ENCODE data around the gene ZNF555. TPM values are rescaled to one million over a fixed set of nuclear protein-coding genes. Genes with fewer than 3 reads are reported as not detected.
A peak's percentile ranks its signal among the peaks of the same experiment; 100 is the strongest.

The ZNF555 gene
- total RNA-seq, 1 donor = 6.2 TPM

DNA sequence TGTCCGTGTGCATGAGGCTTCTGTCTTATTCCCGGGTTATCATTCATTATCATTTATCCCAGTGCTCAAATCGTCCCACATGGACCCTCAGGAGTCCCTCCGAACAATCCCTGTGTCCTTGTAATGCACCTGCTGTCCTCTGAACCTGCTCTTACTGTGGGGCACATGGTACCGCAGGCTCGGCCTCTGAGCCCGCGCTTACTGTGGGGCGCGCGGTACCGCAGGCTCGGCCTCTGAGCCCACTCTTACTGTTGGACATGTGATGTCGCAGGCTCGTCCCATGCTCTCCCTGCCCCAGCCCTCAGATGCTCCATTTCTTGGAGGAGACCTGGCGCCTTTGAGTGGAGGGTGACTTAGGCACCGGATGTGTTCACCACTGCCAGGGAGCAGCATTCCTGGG, 38.4 kb upstream of the ZNF555 start:
- peaks cover 23% of the 10 kb centered on the region for H3K36me3 ChIP-seq (ENCODE audit: insufficient read depth, low read length)
- H3K4me3 ChIP-seq (ENCODE audit: insufficient read depth, low read length) = no peak overlapping the region
- H3K27me3 ChIP-seq (ENCODE audit: insufficient read depth, low read length) = no peaks in the 10 kb centered on the region
- H3K4me2 ChIP-seq (ENCODE audit: insufficient read depth, low read length) = no peak overlapping the region
- H3K9me3 ChIP-seq (ENCODE audit: low read depth, low read length) = no peaks in the 10 kb centered on the region
- no peak overlapping the region for H2AFZ ChIP-seq (ENCODE audit: low read length)
- H3K27ac ChIP-seq (ENCODE audit: low read depth, low read length) = no peak overlapping the region
- H4K20me1 ChIP-seq (ENCODE audit: insufficient read depth, low read length) = peaks cover 4% of the 10 kb centered on the region
- TF ChIP-seq CTCF (IDR thresholded peaks at IDR 0.05; ENCODE audit: extremely low read depth, low read depth, low read length) = no peak
- H3K79me2 ChIP-seq (ENCODE audit: insufficient read depth, low read length) = no peaks in the 10 kb centered on the region
- DNase-seq (ENCODE audit: insufficient read length, low spot score, missing footprints) = peak; percentile 82
- H3K4me1 ChIP-seq (ENCODE audit: insufficient read depth, low read length) = no peaks in the 10 kb centered on the region

GRCh38 chr19:2803486-2804155, 37.7 kb upstream of the ZNF555 start:
- Histone ChIP-seq H3K27ac (ENCODE audit: low read depth, low read length) (no peak overlapping the region), H3K9me3 (ENCODE audit: low read depth, low read length) (no peaks in the 10 kb centered on the region), H3K4me2 (ENCODE audit: insufficient read depth, low read length) (no peak overlapping the region), H3K4me3 (ENCODE audit: insufficient read depth, low read length) (no peak overlapping the region), H2AFZ (ENCODE audit: low read length) (no peak overlapping the region), H3K79me2 (ENCODE audit: insufficient read depth, low read length) (no peaks in the 10 kb centered on the region), H3K4me1 (ENCODE audit: insufficient read depth, low read length) (no peaks in the 10 kb centered on the region), H4K20me1 (ENCODE audit: insufficient read depth, low read length) (peaks cover 1% of the 10 kb centered on the region), H3K27me3 (ENCODE audit: insufficient read depth, low read length) (no peaks in the 10 kb centered on the region), H3K36me3 (ENCODE audit: insufficient read depth, low read length) (peaks cover 21% of the 10 kb centered on the region)
- peak; percentile 86 for DNase-seq (ENCODE audit: insufficient read length, low spot score, missing footprints)
- no peak for TF ChIP-seq CTCF (IDR thresholded peaks at IDR 0.05; ENCODE audit: extremely low read depth, low read depth, low read length)

- DNase-seq (ENCODE audit: insufficient read length, low spot score, missing footprints) = peak; percentile 85
- Histone ChIP-seq H2AFZ (ENCODE audit: low read length) (no peak overlapping the region), H3K27ac (ENCODE audit: low read depth, low read length) (no peak overlapping the region), H3K27me3 (ENCODE audit: insufficient read depth, low read length) (no peaks in the 10 kb centered on the region), H3K36me3 (ENCODE audit: insufficient read depth, low read length) (peaks cover 23% of the 10 kb centered on the region), H3K4me2 (ENCODE audit: insufficient read depth, low read length) (no peak overlapping the region), H3K4me1 (ENCODE audit: insufficient read depth, low read length) (no peaks in the 10 kb centered on the region), H3K9me3 (ENCODE audit: low read depth, low read length) (no peaks in the 10 kb centered on the region), H3K4me3 (ENCODE audit: insufficient read depth, low read length) (no peak overlapping the region), H4K20me1 (ENCODE audit: insufficient read depth, low read length) (no peaks in the 10 kb centered on the region), H3K79me2 (ENCODE audit: insufficient read depth, low read length) (no peaks in the 10 kb centered on the region)
- TF ChIP-seq CTCF (IDR thresholded peaks at IDR 0.05; ENCODE audit: extremely low read depth, low read depth, low read length) = no peak
Measured at GRCh38 chr19:2804156-2805004, 36.9 kb upstream of the ZNF555 start.

- Histone ChIP-seq H4K20me1 (ENCODE audit: insufficient read depth, low read length) (no peaks in the 10 kb centered on the region), H3K36me3 (ENCODE audit: insufficient read depth, low read length) (peaks cover 26% of the 10 kb centered on the region), H3K27ac (ENCODE audit: low read depth, low read length) (no peak overlapping the region), H3K4me1 (ENCODE audit: insufficient read depth, low read length) (no peaks in the 10 kb centered on the region), H3K9me3 (ENCODE audit: low read depth, low read length) (no peaks in the 10 kb centered on the region), H2AFZ (ENCODE audit: low read length) (no peak overlapping the region), H3K4me2 (ENCODE audit: insufficient read depth, low read length) (no peak overlapping the region), H3K27me3 (ENCODE audit: insufficient read depth, low read length) (no peaks in the 10 kb centered on the region), H3K4me3 (ENCODE audit: insufficient read depth, low read length) (no peak overlapping the region), H3K79me2 (ENCODE audit: insufficient read depth, low read length) (no peaks in the 10 kb centered on the region)
- TF ChIP-seq CTCF (IDR thresholded peaks at IDR 0.05; ENCODE audit: extremely low read depth, low read depth, low read length) = no peak
- DNase-seq (ENCODE audit: insufficient read length, low spot score, missing footprints) = peak; percentile 86
Measured at GRCh38 chr19:2805261-2805900, 35.9 kb upstream of the ZNF555 start.

Measured in osteoblast (primary cell).